GM21447 (cell line): ENCODE results near the gene ITGAL.

Source experiments
- ATAC-seq: cut with Tn5 transposase; IDR thresholded peaks from one replicate; pipeline ENCODE4 v1.9.1; 2021; ENCODE audit not compliant: unreplicated experiment

The ITGAL gene

DNA sequence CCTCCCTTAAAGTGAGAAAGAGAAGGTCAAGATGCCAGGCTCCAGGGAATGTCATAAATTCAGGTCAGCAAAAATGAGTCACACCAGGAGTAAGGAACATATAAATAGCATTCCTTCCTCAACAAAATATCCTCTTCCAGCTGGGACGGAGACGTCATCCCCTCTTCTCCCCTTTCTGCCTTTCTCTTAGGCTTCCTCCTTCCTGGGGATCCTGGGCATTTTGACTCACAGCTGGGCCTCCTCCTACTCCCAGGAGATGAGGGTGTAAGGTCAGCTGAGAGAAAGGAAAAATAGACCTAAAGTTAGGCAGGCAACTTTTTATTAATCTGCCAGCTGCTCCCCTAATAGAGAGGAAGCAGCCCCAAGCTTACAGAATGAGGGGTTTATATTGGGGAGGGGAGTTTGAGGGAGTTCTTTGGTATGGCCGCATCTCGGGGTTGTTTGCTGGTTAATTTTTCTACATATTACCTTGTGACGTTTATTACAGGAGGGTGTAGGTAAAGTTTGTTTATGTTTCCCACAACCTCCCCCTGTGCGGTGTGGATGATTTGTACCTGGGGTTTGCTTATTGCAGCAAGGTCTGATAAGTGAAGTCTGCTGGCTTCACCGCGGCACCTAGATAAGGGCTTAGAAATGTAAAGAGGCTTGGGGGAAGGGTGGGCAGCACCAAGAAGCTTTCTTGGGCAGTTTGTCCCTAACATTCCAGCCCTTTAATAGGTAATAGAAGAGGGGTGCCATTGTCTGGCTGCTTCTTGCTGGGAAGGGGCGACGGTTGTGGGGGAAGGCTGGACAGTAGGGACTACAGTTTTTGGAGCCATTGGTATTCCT is 69.2 kb downstream of the ITGAL start:
- ATAC-seq, result no peak

DNA sequence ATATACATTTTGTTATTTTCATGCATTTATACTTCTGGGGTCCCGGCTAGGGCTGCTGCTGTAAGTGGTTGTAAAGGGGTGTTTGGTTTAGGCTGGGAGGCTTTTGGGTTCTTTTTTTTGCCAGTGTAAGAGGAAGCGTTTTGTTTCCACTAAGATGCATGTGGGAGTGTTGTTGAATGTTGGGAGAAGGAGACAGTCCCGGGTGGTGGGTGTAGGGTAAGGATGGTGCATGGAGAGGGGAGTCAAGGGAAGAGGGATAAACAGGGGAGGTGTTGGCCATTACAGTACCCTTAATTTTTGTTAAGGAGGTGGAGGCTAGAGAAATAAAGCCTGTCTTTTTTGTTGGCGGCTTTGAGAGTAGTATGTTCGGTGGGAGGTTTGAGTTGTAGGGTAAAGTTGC is 70.5 kb downstream of the ITGAL start:
- no peak for ATAC-seq

DNA sequence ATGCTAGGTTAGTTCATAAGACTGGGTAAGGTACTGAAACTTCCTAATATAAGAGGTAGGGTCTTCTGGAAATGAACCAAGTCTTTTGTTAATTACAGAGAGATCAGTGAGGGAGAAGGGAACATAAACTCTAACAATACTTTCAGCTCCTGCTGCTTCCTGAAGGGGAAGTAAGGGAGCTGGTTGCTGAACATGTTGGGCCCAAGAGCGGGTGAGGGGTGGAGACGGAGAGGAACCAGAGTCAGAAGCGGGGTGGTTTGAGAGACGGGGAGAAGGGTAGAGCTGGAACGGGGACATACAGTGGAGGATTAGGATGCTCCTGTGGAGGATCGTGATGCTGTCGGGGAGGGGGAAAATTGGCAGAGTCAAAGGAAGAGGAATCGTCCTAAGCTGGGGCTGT is 73.6 kb downstream of the ITGAL start:
- ATAC-seq, result no peak

DNA sequence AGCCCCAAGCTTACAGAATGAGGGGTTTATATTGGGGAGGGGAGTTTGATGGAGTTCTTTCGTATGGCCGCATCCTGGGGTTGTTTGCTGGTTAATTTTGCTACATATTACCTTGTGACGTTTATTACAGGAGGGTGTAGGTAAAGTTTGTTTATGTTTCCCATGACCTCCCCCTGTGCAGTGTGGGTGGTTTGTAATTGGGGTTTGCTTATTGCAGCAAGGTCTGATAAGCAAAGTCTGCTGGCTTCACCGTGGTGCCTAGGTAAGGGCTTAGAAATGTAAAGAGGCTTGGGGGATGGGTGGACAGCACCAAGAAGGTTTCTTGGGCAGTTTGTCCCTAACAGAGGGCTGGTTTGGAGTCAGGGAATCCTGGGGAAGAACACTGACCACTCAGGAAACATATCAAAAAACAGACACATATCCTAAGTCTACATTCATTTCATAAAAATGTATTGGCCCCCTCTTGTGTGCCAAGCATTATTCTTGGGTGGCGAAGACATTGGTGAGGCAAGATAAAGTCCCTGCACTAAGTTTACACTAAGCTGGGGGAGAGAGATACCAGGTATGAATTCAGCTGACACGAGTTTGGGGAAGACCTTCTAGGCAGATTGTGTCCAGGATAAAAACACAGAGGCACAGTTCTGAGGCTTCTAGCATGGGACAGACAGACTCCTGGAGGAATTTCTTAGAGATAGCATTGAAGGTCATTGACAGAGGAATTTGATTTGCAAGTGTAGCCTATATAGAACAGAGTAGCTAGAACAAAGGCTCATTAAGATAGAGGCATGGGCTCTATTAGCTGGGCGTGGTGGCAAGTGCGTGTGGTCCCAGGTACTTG is 76.1 kb downstream of the ITGAL start:
- ATAC-seq, result no peak

DNA sequence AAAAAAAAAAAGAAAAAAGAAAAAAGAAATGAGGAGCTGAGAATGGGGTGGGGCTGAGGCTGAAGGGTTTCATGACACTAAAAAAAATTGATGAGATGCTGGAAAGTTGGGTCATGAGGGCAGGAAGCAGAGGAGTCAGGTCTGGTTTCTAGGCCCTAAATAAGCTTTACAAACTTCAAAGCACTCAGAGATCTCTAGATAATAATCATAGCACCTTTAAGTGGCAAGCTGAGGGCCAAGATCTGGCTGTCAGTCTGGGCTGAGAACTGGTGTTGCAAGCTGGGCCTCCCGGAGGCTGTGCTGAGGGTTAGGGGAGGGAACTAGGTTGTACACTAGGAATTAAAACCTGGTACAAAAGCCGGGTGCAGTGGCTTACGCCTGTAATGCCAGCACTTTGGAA is 79.2 kb downstream of the ITGAL start:
- no peak for ATAC-seq

DNA sequence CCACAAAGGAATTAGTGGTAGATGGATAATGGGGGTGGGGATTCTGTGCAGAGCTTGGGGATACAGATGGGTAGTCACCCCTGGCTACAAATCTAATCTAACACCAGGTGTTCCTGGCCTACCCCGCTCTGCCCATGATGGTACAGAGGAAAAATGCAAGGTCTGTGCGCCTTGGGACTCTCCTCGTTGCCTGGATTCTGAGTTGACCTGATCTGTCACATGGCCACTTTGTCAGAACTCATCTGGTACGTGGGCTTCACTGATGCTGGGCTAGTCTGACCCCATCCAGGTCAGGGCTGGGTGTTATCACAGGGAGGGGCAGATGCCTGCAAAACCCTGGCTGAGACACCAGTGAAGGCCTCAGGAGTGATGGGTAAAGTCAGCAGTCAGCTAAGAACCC is 80.4 kb downstream of the ITGAL start:
- no peak for ATAC-seq

DNA sequence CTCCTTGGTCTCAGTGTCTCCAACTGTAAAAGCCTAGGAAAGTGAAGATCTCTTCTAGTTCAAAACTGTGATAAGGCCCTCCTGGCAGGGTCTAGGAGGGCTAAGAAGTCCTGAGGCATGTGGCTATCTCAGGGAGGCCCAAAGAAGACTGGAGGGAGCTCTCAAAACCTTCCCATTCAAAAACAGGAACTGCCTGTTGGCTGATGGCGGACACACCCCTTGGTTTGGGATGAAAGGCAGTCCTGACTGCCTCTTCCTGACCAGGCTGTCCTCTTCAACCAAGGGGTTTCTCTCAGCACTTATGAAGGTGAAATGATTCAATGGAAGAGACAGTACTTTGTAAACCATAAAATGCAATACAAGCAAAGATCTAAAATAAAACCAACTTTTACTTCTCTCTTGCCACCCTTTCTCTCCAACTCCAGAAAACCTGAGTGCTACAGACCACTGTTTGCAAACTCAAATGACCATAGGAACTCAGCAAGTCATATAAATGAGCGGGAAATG is 80.9 kb downstream of the ITGAL start:
- no peak for ATAC-seq

DNA sequence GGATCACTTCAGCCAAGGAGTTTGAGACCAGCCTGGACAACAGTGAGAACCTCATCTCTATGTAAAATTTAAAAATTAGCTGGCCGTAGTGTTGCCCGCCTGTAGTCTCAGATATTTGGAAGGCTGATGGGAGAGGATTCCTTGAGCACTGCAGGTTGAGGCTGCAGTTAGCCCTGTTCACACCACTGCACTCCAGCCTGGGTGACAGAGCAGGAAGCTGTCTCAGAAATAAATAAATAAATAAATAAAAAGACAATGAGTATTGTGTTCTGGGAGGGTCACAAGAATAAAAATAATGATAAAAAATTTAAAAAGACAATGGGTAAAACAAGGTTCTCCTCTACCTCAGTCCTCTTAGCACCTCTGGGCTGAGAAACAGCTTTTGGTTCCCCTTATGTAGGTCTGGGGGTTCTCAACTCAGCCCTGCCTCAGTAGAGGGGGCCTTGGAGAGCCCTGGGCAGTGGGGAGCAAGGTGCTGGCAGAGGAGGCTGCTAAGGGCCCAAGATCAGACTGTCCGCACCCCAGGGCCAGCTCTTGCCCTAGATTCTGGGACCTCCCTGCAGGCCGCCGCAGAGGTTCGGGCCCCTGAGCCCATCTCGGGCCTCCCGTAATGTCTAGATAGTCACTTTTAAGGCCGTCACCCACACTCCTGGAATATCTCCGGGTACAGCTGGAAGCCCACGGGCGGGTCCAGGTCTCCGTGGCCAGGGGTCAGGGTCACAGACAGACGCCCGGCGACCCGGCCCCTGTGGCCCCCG is 82.2 kb downstream of the ITGAL start:
- ATAC-seq, result no peak

DNA sequence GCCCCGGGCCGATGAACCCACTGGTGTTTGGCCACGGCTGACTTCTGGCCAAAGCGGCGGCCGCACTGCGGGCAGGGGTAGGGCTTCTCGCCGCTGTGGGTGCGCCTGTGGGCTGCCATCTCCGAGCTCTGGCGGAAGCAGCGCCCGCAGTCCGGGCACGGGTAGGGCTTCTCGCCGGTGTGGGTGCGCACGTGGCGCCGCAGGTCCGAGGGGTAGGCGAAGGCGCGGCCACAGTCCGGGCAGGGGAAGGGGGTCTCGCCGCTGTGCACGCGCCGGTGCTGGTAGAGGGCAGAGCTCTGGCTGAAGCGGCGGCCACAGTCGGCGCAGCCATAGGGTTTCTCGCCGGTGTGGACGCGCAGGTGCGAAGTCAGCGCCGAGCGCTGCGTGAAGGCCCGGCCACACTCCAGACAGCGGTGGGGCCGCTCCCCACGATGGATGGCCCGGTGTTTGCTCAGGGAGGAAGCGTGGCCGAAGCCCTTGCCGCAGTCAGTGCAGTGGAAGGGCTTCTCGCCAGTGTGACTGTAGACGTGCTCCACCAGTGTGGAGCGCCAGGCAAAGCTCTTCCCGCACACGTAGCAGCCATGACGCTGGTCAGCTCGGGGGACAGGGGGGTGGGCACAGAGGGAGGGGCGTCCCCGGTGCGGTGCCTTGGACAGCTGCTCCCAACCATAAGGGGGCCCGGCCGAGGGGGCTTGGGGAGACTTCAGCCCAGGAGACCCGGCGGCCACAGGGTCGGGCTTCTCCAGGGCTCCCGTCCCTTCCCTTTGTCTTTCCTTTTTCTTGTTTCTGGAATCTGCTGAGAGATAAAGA is 83.0 kb downstream of the ITGAL start:
- no peak for ATAC-seq

DNA sequence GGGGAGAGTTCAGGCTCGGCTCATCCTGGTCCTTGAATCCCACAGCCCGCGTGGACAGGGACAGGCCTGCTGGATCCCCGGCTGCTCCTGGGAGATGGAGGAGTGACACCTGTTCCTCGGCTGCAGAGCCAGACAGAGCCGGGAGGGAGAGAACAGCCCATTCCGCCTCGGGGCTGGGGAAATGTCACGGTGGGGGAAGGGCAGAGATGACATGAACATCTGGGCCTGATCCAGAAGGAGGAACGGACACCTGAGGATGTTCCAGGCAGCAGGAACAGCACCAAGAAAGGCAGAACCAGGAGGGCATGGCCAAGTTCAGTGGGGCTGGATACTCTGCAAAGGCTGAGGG is 83.6 kb downstream of the ITGAL start:
- ATAC-seq, result no peak

DNA sequence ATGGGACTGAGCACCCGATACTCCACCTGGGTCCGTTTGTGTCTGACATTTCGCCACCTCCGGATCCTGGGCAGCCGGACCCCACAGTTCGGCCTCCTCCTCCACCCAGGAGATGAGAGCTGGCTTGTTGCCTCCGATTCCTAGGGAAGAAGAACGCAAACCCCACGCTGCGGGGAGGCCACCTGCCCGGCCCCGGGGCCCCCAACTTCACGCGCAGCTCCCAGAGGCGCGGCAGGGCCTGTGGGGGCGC is 85.1 kb downstream of the ITGAL start:
- peak; percentile 3 for ATAC-seq

DNA sequence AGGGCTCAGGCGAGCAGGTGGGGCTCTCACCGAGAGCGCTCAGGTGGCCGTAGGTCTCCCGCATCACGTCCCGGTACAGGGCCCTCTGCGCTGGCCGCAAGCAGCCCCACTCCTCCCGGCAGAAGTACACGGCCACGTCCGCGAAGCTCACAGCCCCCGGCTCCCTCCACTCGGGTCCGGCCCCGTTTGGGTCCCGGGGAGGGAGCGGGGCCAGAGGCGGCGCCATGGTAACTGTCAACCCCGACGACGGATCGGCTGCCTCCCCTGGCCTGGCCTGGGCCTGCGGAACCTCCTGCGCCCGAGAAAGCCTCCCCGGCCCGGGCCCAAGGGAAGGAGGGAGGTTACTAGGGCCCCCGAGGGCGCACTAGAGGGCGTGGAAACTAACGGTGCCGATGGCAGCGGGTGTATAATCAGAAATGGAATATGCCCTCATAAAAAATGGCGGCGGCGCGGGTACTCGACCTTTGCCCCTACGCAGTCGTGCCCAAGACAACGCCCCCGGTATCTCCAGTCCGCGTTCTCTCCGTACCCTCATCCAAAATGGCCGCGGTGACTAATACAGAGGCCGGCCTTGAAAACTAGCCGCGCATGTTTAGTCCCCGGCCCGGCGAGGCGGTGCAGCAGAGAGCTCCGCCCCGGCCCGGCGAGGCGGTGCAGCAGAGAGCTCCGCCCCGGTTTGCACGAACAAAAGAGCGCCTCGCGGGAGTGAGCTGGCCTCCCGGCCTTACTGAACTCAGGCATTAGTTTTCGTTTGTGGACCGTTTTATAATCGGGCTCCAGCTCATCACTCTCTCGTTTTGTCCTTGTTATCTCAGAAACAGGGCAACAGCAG is 85.6 kb downstream of the ITGAL start, which contains the start of gene ZNF764:
Gene ZNF764, minus strand, starts transcription at position 418 of the 832 bp plus-strand sequence. Its CDS starts 192 bp downstream, at position 226.
- ATAC-seq, result peak; percentile 86

DNA sequence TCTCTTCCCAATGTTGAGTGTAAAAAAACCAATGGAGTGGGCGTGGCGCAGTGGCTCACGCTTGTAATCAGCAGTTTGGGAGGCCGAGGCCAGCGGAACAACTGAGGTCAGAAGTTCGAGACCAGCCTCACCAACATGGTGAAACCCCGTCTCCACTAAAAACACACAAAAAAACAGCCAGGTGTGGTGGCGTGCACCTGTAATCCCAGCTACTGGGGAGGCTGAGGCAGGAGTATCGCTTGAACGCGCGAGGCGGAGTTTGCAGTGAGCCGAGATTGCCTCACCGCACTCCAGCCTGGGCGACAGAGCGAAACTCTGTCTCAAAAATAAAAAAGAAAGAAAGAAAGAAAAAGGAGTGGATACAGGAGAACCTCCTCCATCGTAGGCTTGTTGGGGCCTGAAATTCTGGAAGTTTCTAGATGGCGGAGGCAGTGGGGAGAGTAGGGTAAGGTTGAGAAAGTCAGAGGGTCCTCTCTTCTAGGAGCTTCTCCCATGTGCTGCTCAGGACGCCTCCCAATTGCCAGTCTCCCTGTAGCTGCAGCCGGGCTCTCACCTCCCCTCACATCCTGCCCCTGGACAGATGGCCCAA is 86.3 kb downstream of the ITGAL start:
- no peak for ATAC-seq

DNA sequence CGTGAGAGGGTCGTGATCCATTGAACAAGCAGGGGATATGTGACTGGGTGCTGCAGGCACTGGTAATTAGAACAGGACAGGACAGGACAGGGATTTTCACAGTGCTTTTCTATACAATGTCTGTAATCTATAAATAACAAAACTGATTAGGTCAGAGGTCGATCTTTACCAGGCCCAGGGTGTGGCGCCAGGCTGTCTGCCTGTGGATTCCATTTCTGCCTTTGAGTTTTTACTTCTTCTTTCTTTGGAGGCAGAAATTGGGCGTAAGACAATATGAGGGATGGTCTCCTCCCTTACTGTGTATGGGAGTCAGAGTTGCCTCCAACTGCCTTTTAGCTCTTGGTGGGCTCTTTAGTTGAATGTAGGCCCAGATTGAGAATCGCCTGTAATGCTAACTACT is 87.1 kb downstream of the ITGAL start:
- ATAC-seq, result no peak

DNA sequence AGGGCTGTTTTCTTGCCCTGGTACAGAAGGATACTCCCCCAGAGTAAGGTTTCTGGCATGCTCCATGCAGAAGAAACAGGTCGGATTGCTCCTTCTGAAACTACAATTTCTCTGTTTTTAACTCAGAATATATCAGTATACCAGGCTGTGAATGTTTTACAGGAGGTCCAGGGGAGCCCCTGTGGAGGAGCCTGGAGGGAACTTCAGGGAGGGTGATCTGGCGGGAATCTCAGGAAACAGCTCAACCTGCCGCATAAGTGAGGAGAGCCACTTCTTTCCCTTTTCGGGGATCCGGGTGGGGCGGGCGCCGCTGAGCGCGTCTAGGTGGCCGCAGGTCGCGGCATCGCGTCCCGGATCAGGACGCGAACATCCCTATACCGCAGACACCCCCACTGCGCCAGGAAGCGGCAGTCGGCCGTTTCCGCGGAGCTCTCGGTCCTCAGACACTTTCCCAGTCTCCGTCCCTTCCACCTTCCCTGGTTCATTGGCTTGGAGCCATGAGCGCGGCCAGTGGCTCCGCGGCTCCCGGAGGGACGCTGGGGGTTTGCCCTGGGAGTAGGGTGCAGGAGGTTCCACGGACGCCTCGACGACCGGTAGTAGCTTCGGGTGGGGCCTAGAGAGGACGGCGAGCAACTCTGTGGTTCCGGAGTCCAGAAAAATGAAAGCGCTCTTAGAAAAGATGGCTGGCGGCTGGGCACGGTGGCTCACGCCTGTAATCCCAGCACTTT is 88.7 kb downstream of the ITGAL start:
- no peak for ATAC-seq

DNA sequence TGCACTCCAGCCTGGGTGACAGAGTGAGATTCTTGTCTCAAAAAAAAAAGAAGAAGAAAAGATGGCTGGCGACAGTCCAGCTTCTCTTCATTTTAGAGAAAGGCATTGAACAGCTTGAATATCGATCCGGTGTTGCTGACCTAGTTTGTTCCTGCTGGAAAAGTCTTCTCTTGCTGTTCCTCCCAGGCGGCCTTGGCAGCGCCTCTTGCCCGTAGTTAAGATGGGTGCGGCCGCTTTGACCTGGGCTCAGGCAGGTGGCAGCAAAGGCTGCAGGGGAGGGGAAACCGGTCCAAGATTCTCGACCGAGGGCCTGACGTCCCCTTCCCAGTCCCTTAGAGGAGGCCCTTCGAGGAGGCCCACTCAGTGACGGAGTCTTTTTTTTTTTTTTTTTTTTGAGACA is 89.5 kb downstream of the ITGAL start:
- no peak for ATAC-seq

DNA sequence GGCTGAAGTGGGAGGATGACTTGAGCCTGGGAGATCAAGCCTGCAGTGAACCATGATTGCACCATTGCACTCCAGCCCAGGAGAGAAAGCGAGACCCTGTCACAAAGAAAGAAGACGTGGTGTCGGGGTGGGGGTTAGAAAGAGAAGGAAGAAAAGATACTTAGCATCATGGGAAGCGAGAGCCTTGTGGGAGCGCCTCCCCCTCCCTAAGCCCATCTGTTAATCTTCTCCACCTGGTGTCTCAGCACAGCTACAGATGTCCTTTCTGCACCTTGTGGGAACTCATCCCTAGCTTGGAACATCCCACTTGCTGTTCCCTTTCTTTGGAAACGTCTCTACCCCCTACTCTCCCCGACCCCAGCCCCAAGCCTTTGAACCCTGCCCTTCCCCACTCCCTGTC is 93.0 kb downstream of the ITGAL start:
- ATAC-seq, result no peak

DNA sequence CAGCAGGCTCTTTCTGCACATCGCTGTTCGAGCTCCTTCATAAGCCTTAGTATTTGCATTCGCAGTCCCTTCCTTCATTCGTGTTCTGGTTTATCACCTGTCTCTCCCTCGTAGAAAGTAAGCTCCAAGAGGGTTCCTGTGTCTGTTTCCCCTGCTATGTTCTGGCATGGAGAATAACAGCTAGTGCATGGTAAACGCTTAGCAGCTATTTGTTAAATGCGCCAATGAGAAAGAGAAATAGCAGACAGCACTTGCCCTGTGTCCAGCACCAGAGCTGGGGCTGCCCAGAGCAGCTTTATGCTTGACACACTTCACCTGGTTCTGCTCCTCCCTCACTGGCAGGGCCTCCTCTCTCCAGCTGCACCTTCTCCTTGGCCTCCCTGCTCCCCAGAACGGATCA is 93.4 kb downstream of the ITGAL start:
- no peak for ATAC-seq

DNA sequence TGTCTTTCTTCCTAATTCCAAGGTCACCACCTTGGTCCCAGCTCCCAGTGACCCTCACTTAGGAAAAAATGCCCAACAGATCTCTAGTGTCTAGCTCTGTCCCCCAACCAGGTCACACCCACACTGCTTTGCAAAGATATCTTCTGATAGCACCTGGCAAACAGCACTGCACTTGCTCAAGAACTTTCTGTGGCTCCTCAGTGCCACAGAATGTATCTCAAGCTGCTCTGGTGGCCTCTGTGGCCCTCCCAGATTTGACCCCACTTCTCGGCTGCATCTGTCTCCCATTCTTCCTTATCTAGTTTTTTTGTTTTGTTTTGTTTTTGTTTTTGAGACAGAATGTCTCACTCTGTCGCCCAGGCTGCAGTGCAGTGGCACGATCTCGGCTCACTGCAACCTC is 94.0 kb downstream of the ITGAL start:
- no peak for ATAC-seq
